Liver (tissue), 9 donors: ENCODE measurements around the gene LIMCH1. TPM values are rescaled to one million over a fixed set of nuclear protein-coding genes. Genes with fewer than 3 reads are reported as not detected.

Source experiments
- DNase-seq: peaks from one replicate; pipeline ENCODE4 v3.0.0-alpha.2; 2017; ENCODE audit warnings: low spot score
- H3K27ac ChIP-seq, 2 donors: one replicate each; pipeline ENCODE4 v1.7.0; 2013; ENCODE audit warnings: inconsistent platforms in 2 of 2, low read length in 2 of 2, control low read depth in 1 of 2, low read depth in 1 of 2, mild to moderate bottlenecking in 1 of 2
- H3K27me3 ChIP-seq, 4 donors: one replicate each; pipeline versions ENCODE4 v1.6.1 to v1.7.0; 2013; ENCODE audit warnings: low read length in 3 of 4, inconsistent platforms in 1 of 4, mild to moderate bottlenecking in 1 of 4, moderate library complexity in 1 of 4; ENCODE audit not compliant: control insufficient read depth in 4 of 4, insufficient read depth in 4 of 4
- H3K36me3 ChIP-seq, 4 donors: one replicate each; pipeline versions ENCODE4 v1.6.1 to v1.7.0; 2013; ENCODE audit warnings: low read length in 3 of 4, mild to moderate bottlenecking in 3 of 4, low read depth in 1 of 4, moderate library complexity in 1 of 4; ENCODE audit not compliant: control insufficient read depth in 4 of 4, insufficient read depth in 3 of 4
- H3K4me1 ChIP-seq, 4 donors: one replicate each; pipeline versions ENCODE4 v1.6.1 to v1.7.0; 2013; ENCODE audit warnings: low read length in 3 of 4, mild to moderate bottlenecking in 3 of 4, moderate library complexity in 1 of 4; ENCODE audit not compliant: control insufficient read depth in 4 of 4, insufficient read depth in 4 of 4
- H3K4me3 ChIP-seq, 3 donors: one replicate each; pipeline versions ENCODE4 v1.6.1 to v1.7.0; 2013; ENCODE audit warnings: low read length in 3 of 3, control low read depth in 1 of 3, low read depth in 1 of 3, mild to moderate bottlenecking in 1 of 3
- H3K9ac ChIP-seq, 2 donors: one replicate each; pipeline ENCODE4 v1.7.0; 2013; ENCODE audit warnings: low read length in 2 of 2, mild to moderate bottlenecking in 2 of 2, moderate library complexity in 2 of 2, control low read depth in 1 of 2, low read depth in 1 of 2
- H3K9me3 ChIP-seq, 4 donors: one replicate each; pipeline versions ENCODE4 v1.6.1 to v1.7.0; 2013; ENCODE audit warnings: low read length in 3 of 4; ENCODE audit not compliant: control insufficient read depth in 4 of 4
- EGR1 ChIP-seq, 2 donors: IDR thresholded peaks; 2 replicates each; pipeline ENCODE4 v1.6.1; 2016 to 2018; ENCODE audit warnings: antibody characterized with exemption in 2 of 2, low read depth in 2 of 2
- FOXA1 ChIP-seq: IDR thresholded peaks from 2 replicates; pipeline ENCODE4 v1.6.1; 2016; ENCODE audit warnings: antibody characterized with exemption
- FOXA2 ChIP-seq: IDR thresholded peaks from 2 replicates; pipeline ENCODE4 v1.6.1; 2016; ENCODE audit warnings: antibody characterized with exemption
- GABPA ChIP-seq, 2 donors: IDR thresholded peaks in 1 of 2; conservative IDR thresholded peaks in 1 of 2; 2 replicates each; pipeline ENCODE4 v1.6.1; 2016; ENCODE audit warnings: antibody characterized with exemption in 2 of 2, mild to moderate bottlenecking in 1 of 2, moderate library complexity in 1 of 2
- HNF4A ChIP-seq, 2 donors: conservative IDR thresholded peaks; 2 replicates each; pipeline ENCODE4 v1.6.1; 2016; ENCODE audit warnings: antibody characterized with exemption in 2 of 2, mild to moderate bottlenecking in 2 of 2
- HNF4G ChIP-seq: IDR thresholded peaks from 2 replicates; pipeline ENCODE4 v1.6.1; 2016; ENCODE audit warnings: antibody characterized with exemption
- JUND ChIP-seq, 2 donors: IDR thresholded peaks; 2 replicates each; pipeline ENCODE4 v1.6.1; 2016; ENCODE audit warnings: antibody characterized with exemption in 2 of 2
- NR2F2 ChIP-seq: IDR thresholded peaks from 2 replicates; pipeline ENCODE4 v1.6.1; 2016; ENCODE audit warnings: antibody characterized with exemption
- RAD21 ChIP-seq, 2 donors: IDR thresholded peaks; 2 replicates each; pipeline ENCODE4 v1.6.1; 2016; ENCODE audit warnings: antibody characterized with exemption in 2 of 2, mild to moderate bottlenecking in 2 of 2
- RXRA ChIP-seq, 2 donors: IDR thresholded peaks; 2 replicates each; pipeline ENCODE4 v1.6.1; 2017 to 2018; ENCODE audit warnings: antibody characterized with exemption in 2 of 2, mild to moderate bottlenecking in 1 of 2
- SP1 ChIP-seq: IDR thresholded peaks from 2 replicates; pipeline ENCODE4 v1.6.1; 2018; ENCODE audit warnings: antibody characterized with exemption, mild to moderate bottlenecking
- TAF1 ChIP-seq: conservative IDR thresholded peaks from 2 replicates; pipeline ENCODE4 v1.6.1; 2016; ENCODE audit warnings: antibody characterized with exemption, mild to moderate bottlenecking
- YY1 ChIP-seq: IDR thresholded peaks from 2 replicates; pipeline ENCODE4 v1.6.1; 2016; ENCODE audit warnings: antibody characterized with exemption, mild to moderate bottlenecking
- WGBS: extraction: QIAGEN DNeasy Blood & Tissue Kit; methylation state at CpG from one replicate; pipeline ENCODE4 v1.1.7; 2013; 5-methylcytosine and 5-hydroxymethylcytosine counted together
- polyA plus RNA-seq, 2 donors: library from polyadenylated mRNA; stranded (reverse) in 1 of 2; unstranded in 1 of 2; fragments of 200-250 nt in 1 of 2; fragments of >200 nt in 1 of 2; fragmentation: Nextera tagmentation in 1 of 2; extraction: Ambion mirVana in 1 of 2; gene quantifications; one replicate each; pipeline versions ENCODE4 v1.2.1 to v1.2.3, GENCODE V29; 2013 to 2015
- total RNA-seq, 2 donors: library from RNA; depleted of rRNA; stranded (reverse); fragments of >200 nt; gene quantifications; one replicate each; pipeline ENCODE4 v1.2.3, GENCODE V29; 2014
- TF ChIP-seq, protein P1 (sequence below): IDR thresholded peaks from 2 replicates; pipeline ENCODE4 v1.6.1; 2016; ENCODE audit warnings: antibody characterized with exemption
- TF ChIP-seq, protein P2 (sequence below): IDR thresholded peaks from 2 replicates; pipeline ENCODE4 v1.6.1; 2016; ENCODE audit warnings: antibody characterized with exemption, mild to moderate bottlenecking
- TF ChIP-seq, protein P3 (sequence below): fragments of 150-350 bp; IDR thresholded peaks from 2 replicates; pipeline ENCODE4 v1.5.1; 2017; ENCODE audit warnings: improper control_type of control experiment, low read depth, low read length; ENCODE audit not compliant: missing input control
- TF ChIP-seq, protein P4 (sequence below): IDR thresholded peaks from 2 replicates; pipeline ENCODE4 v1.6.1; 2016; ENCODE audit warnings: antibody characterized with exemption
- TF ChIP-seq, protein P5 (sequence below): IDR thresholded peaks from 2 replicates; pipeline ENCODE4 v1.6.1; 2016; ENCODE audit warnings: antibody characterized with exemption
- donor health status: healthy.
- donor health status: healthy.
- donor health status: healthy.
- donor health status: healthy.
- donor health status: healthy.

Gene LIMCH1
- total and polyA plus RNA-seq, 4 donors, result 2.0 to 30.6 (median 8.1) TPM

DNA sequence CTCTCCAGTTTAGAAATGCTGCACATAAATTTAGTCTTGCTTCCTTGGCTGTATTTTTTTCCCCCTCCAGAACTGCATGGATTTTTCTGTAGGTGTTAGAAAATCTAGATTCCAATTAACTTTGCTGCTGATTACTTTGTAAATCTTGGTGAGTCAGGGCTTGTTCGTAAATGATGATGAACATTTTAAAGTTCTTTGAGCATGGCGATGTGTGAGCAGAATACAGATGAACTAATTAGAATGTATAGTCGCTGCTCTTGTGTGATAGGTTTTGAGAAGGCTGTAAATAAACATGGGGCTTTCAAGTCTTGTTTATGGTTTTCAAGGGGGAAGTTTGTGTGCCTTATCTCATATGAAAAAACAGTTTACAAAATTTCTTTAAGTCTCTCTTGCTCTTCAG is 23.3 kb downstream of the LIMCH1 start:
- TF ChIP-seq, protein P1, sequence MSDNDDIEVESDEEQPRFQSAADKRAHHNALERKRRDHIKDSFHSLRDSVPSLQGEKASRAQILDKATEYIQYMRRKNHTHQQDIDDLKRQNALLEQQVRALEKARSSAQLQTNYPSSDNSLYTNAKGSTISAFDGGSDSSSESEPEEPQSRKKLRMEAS, result no peak
- no peak for TF ChIP-seq SP1
- no peak for TF ChIP-seq RXRA (IDR thresholded peaks at IDR 0.05)
- no peak for TF ChIP-seq GABPA (IDR thresholded peaks at IDR 0.05 in 1 of 2, conservative IDR thresholded peaks at IDR 0.05 in 1 of 2)
- TF ChIP-seq FOXA2, result no peak
- TF ChIP-seq JUND (IDR thresholded peaks at IDR 0.05), result no peak
- no peak for TF ChIP-seq FOXA1
- TF ChIP-seq EGR1 (IDR thresholded peaks at IDR 0.05; ENCODE audit: low read depth in 2 of 2), result no peak
- TF ChIP-seq, protein P2, sequence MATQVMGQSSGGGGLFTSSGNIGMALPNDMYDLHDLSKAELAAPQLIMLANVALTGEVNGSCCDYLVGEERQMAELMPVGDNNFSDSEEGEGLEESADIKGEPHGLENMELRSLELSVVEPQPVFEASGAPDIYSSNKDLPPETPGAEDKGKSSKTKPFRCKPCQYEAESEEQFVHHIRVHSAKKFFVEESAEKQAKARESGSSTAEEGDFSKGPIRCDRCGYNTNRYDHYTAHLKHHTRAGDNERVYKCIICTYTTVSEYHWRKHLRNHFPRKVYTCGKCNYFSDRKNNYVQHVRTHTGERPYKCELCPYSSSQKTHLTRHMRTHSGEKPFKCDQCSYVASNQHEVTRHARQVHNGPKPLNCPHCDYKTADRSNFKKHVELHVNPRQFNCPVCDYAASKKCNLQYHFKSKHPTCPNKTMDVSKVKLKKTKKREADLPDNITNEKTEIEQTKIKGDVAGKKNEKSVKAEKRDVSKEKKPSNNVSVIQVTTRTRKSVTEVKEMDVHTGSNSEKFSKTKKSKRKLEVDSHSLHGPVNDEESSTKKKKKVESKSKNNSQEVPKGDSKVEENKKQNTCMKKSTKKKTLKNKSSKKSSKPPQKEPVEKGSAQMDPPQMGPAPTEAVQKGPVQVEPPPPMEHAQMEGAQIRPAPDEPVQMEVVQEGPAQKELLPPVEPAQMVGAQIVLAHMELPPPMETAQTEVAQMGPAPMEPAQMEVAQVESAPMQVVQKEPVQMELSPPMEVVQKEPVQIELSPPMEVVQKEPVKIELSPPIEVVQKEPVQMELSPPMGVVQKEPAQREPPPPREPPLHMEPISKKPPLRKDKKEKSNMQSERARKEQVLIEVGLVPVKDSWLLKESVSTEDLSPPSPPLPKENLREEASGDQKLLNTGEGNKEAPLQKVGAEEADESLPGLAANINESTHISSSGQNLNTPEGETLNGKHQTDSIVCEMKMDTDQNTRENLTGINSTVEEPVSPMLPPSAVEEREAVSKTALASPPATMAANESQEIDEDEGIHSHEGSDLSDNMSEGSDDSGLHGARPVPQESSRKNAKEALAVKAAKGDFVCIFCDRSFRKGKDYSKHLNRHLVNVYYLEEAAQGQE, result no peak
- TF ChIP-seq HNF4A (conservative IDR thresholded peaks at IDR 0.05), result no peak
- no peak for TF ChIP-seq NR2F2
- no peak for TF ChIP-seq RAD21 (IDR thresholded peaks at IDR 0.05)
- TF ChIP-seq, protein P3, sequence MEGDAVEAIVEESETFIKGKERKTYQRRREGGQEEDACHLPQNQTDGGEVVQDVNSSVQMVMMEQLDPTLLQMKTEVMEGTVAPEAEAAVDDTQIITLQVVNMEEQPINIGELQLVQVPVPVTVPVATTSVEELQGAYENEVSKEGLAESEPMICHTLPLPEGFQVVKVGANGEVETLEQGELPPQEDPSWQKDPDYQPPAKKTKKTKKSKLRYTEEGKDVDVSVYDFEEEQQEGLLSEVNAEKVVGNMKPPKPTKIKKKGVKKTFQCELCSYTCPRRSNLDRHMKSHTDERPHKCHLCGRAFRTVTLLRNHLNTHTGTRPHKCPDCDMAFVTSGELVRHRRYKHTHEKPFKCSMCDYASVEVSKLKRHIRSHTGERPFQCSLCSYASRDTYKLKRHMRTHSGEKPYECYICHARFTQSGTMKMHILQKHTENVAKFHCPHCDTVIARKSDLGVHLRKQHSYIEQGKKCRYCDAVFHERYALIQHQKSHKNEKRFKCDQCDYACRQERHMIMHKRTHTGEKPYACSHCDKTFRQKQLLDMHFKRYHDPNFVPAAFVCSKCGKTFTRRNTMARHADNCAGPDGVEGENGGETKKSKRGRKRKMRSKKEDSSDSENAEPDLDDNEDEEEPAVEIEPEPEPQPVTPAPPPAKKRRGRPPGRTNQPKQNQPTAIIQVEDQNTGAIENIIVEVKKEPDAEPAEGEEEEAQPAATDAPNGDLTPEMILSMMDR, result no peak
- no peak for TF ChIP-seq HNF4G
- TF ChIP-seq TAF1, result no peak
- TF ChIP-seq, protein P4, sequence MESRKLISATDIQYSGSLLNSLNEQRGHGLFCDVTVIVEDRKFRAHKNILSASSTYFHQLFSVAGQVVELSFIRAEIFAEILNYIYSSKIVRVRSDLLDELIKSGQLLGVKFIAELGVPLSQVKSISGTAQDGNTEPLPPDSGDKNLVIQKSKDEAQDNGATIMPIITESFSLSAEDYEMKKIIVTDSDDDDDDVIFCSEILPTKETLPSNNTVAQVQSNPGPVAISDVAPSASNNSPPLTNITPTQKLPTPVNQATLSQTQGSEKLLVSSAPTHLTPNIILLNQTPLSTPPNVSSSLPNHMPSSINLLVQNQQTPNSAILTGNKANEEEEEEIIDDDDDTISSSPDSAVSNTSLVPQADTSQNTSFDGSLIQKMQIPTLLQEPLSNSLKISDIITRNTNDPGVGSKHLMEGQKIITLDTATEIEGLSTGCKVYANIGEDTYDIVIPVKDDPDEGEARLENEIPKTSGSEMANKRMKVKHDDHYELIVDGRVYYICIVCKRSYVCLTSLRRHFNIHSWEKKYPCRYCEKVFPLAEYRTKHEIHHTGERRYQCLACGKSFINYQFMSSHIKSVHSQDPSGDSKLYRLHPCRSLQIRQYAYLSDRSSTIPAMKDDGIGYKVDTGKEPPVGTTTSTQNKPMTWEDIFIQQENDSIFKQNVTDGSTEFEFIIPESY, result no peak
- TF ChIP-seq YY1, result no peak
- TF ChIP-seq, protein P5, sequence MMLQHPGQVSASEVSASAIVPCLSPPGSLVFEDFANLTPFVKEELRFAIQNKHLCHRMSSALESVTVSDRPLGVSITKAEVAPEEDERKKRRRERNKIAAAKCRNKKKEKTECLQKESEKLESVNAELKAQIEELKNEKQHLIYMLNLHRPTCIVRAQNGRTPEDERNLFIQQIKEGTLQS, result no peak
- Histone ChIP-seq H3K9ac (no peak overlapping the region), H3K27ac (no peak overlapping the region), H3K36me3 (no peaks in the 10 kb centered on the region), H3K27me3 (no peaks in the 10 kb centered on the region), H3K4me3 (no peak overlapping the region), H3K4me1 (no peaks in the 10 kb centered on the region), H3K9me3 (no peaks in the 10 kb centered on the region)
- DNase-seq, result no peak
- WGBS, result 95% methylated on average over 3 of the region's 3 CpGs

DNA sequence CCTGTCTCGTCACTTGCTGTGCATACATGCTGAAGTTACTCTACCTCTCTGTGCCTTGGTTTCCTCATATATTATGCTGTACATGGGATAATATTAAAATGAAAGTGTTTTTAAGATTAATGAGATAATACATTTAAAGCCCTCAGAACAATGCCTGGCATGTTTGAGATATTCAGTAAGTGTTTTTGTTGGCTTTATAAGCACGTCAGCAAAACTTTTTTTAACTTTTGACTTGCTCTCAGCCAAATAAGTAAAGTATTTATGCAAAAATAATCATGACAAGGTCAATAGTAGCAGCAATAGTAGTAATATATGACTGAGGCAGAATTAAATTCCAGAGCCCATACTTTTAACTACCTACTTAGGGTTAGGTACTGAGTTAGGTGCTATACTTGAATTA is 29.2 kb downstream of the LIMCH1 start:
- Histone ChIP-seq H3K9me3 (no peaks in the 10 kb centered on the region), H3K36me3 (no peaks in the 10 kb centered on the region), H3K4me3 (no peak overlapping the region), H3K27me3 (no peaks in the 10 kb centered on the region), H3K27ac (no peak overlapping the region), H3K4me1 (no peaks in the 10 kb centered on the region), H3K9ac (no peak overlapping the region)
- WGBS, result 88% methylated on average over 2 of the region's 2 CpGs
- TF ChIP-seq SP1 (no peak), JUND (IDR thresholded peaks at IDR 0.05) (no peak), HNF4A (conservative IDR thresholded peaks at IDR 0.05) (no peak), RXRA (IDR thresholded peaks at IDR 0.05) (no peak), NR2F2 (no peak)
- no peak for DNase-seq
